ENCODE measurements around the gene CKAP4. TPM values are rescaled to one million over a fixed set of nuclear protein-coding genes. Genes with fewer than 3 reads are reported as not detected.

The CKAP4 gene
- total RNA-seq, 1 experiment from 2014 or later: 69.6 TPM

GRCh38 chr12:106258226-106258625 is 10.4 kb upstream of the CKAP4 start:
- H3K36me3 Mint-ChIP-seq: no peaks in the 10 kb centered on the region
- no peaks in the 10 kb centered on the region for H3K27me3 Mint-ChIP-seq (ENCODE audit: low read depth)
- H3K4me3 Mint-ChIP-seq: no peak overlapping the region
- no peak for ATAC-seq
- no peaks in the 10 kb centered on the region for H3K9me3 Mint-ChIP-seq
- H3K27ac Mint-ChIP-seq: no peak overlapping the region
- ChIA-PET CTCF (interaction anchor here (0.8 kb wide), 2 partner anchors 24 to 30 kb away, joined by 3 read pairs; no protein-coding TSS in a partner anchor), POLR2A (no interaction called here)
- no peak for TF ChIP-seq EMX1 (CRISPR knock-in tag; IDR thresholded peaks at IDR 0.05)
- no peak for TF ChIP-seq FOXK1 (CRISPR knock-in tag; IDR thresholded peaks at IDR 0.05)
- no peak for DNase-seq (ENCODE audit: low spot score)
- no peaks in the 10 kb centered on the region for H3K4me1 Mint-ChIP-seq

- Mint-ChIP-seq H3K4me3 (no peak overlapping the region), H3K9me3 (no peaks in the 10 kb centered on the region), H3K27me3 (ENCODE audit: low read depth) (no peaks in the 10 kb centered on the region), H3K27ac (no peak overlapping the region), H3K36me3 (no peaks in the 10 kb centered on the region), H3K4me1 (peaks cover 4% of the 10 kb centered on the region)
- TF ChIP-seq, protein P1, sequence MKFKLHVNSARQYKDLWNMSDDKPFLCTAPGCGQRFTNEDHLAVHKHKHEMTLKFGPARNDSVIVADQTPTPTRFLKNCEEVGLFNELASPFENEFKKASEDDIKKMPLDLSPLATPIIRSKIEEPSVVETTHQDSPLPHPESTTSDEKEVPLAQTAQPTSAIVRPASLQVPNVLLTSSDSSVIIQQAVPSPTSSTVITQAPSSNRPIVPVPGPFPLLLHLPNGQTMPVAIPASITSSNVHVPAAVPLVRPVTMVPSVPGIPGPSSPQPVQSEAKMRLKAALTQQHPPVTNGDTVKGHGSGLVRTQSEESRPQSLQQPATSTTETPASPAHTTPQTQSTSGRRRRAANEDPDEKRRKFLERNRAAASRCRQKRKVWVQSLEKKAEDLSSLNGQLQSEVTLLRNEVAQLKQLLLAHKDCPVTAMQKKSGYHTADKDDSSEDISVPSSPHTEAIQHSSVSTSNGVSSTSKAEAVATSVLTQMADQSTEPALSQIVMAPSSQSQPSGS (CRISPR knock-in tag; IDR thresholded peaks at IDR 0.05; ENCODE audit: borderline replicate concordance, low read depth): no peak
- TF ChIP-seq GTF2I (CRISPR knock-in tag; conservative IDR thresholded peaks at IDR 0.05) (no peak), MXD4 (CRISPR knock-in tag; IDR thresholded peaks at IDR 0.05; ENCODE audit: borderline replicate concordance) (no peak), TEAD4 (CRISPR knock-in tag; IDR thresholded peaks at IDR 0.05) (no peak), SOX15 (CRISPR knock-in tag; IDR thresholded peaks at IDR 0.05) (no peak), ZNF671 (CRISPR knock-in tag; IDR thresholded peaks at IDR 0.05) (no peak), NFE2L1 (CRISPR knock-in tag; IDR thresholded peaks at IDR 0.05) (no peak), RELA (CRISPR knock-in tag; IDR thresholded peaks at IDR 0.05; ENCODE audit: borderline replicate concordance) (no peak), NR3C1 (CRISPR knock-in tag; conservative IDR thresholded peaks at IDR 0.05; ENCODE audit: low read depth) (no peak), TCF7 (CRISPR knock-in tag; IDR thresholded peaks at IDR 0.05; ENCODE audit: low read depth) (no peak), ZMAT4 (CRISPR knock-in tag; IDR thresholded peaks at IDR 0.05) (no peak), ZNF138 (CRISPR knock-in tag; conservative IDR thresholded peaks at IDR 0.05) (no peak), GABPB1 (CRISPR knock-in tag; IDR thresholded peaks at IDR 0.05) (no peak), ETV6 (CRISPR knock-in tag; IDR thresholded peaks at IDR 0.05) (no peak), SMAD4 (CRISPR knock-in tag; IDR thresholded peaks at IDR 0.05) (no peak), MLX (CRISPR knock-in tag; IDR thresholded peaks at IDR 0.05) (no peak), ZNF219 (CRISPR knock-in tag; IDR thresholded peaks at IDR 0.05; ENCODE audit: borderline replicate concordance) (no peak)
- TF ChIP-seq, protein P2, sequence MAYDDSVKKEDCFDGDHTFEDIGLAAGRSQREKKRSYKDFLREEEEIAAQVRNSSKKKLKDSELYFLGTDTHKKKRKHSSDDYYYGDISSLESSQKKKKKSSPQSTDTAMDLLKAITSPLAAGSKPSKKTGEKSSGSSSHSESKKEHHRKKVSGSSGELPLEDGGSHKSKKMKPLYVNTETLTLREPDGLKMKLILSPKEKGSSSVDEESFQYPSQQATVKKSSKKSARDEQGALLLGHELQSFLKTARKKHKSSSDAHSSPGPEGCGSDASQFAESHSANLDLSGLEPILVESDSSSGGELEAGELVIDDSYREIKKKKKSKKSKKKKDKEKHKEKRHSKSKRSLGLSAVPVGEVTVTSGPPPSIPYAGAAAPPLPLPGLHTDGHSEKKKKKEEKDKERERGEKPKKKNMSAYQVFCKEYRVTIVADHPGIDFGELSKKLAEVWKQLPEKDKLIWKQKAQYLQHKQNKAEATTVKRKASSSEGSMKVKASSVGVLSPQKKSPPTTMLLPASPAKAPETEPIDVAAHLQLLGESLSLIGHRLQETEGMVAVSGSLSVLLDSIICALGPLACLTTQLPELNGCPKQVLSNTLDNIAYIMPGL (CRISPR knock-in tag; IDR thresholded peaks at IDR 0.05): no peak
- TF ChIP-seq, protein P3, sequence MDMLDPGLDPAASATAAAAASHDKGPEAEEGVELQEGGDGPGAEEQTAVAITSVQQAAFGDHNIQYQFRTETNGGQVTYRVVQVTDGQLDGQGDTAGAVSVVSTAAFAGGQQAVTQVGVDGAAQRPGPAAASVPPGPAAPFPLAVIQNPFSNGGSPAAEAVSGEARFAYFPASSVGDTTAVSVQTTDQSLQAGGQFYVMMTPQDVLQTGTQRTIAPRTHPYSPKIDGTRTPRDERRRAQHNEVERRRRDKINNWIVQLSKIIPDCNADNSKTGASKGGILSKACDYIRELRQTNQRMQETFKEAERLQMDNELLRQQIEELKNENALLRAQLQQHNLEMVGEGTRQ (CRISPR knock-in tag; IDR thresholded peaks at IDR 0.05): no peak
- DNase-seq (ENCODE audit: low spot score): no peak
- CTCF ChIA-PET: no interaction called here
- POLR2A ChIA-PET: no interaction called here
- no peak for ATAC-seq
These were observed 8.7 kb upstream of the CKAP4 start for GRCh38 chr12:106256524-106256923.
